Kidney capillary endothelial cell (primary cell): ENCODE data around the gene MAP7D1.

Experiments
- DNase-seq: peaks from one replicate; pipeline ENCODE4 v3.0.0-alpha.2; 2018; ENCODE audit warnings: low spot score

The MAP7D1 gene

DNA sequence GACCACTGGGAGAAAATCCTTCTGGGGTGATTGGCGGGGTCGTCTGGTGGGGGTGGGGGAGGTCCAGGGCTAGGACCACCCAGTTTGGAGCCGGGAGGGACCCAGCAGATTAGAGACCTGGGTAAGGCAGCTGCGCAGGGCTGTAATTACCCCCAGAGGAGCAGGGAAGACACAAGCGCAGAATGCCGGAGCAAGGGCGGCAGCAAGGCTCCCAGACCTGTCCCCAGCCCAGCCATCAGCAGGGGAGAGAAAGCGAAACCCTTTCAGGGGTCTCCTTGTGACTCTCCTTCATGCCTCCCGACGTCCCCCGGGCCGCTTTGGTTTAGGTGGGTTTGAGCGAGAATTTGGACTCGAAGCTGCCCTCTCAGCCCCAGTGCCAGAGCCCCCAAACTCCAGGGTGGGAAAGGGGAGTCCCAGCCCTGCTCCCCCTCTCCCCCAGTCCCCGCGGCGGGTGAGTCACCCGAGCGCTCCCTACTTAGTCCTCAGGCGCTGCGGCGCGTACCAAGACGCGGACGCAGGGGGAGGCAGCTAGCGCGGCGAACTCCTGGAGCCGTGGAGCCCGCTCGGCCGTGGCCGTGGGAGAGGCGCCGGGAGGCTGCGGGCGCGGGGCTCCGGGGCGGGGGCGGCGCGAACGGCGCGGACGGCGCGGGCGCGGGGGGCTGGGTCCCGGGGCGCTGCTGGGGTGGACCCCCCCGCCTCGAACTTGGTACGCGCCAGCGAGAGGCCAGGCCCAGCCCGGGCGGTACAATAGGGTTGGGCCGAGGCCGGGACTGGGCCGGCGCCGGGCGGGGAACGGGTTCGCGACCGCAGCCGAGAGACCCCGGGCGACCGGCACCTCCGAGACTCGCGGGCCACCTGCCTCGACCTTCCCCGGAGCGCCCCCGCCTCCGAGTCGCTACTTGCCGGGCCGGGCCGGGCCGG, at the start of gene MAP7D1:
MAP7D1 (plus strand) TSS at position 753 of the 921 bp plus-strand sequence. CDS start 258 bp downstream, outside the sequence.
- no peak for DNase-seq

DNA sequence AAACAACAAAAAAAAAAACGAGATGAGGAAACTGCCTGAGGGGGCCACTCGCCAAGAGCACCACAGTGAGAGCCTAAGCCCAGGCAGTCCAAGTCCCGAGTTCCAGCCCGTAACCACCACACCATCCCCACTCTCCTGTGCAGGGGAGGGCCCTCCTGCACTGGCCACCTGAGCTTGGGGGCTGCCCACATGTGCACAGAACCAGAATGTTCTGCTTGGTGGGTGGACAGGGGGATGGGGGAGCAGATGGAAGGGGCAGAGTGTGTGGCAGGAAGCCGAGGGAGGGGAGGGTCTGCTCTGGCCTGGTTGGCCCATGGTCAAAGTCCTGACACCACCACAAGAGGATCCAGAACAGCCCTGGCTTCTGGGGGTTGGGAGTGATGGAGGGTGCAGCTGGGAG, 49.7 kb upstream of the MAP7D1 start:
- DNase-seq, result no peak

DNA sequence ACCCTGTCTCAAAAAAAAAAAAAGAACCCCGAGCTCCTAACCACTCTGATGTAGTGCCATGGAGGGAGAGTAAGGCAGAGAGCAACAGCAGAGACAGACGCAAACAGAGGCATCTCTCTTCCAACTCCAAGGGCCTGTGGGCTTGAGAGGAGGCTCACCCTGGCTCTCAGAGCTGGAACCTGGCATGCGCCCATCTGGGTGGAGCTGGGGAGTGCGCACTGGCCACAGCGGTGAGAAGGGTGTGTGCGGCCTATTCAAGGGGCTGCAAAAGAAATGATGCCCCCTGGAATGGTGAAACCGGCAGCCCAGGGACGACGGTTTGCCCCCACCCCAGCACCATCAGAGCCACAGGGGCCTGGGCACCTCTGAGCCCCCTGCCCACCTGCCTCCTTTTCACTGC, 48.6 kb upstream of the MAP7D1 start:
- no peak for DNase-seq

DNA sequence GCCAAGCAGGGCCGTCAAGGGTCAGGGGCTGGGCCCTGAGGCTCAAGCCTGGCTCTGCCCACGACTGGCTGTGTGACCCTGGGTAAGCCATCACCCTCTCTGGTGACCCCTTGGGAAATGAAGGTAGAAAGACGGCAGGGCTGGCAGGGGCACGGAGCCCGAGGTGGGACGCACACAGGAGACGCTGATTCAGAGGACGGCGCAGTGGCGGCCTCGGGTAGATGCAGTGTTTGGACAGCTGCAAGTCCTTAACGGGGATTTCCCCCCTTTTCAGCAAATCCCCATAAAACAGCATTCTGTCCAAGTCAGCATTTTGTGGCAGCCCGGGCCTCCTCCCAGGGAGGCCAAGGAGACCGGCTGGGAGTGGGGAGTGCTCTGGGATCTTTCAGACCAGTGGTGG, 47.6 kb upstream of the MAP7D1 start:
- no peak for DNase-seq

DNA sequence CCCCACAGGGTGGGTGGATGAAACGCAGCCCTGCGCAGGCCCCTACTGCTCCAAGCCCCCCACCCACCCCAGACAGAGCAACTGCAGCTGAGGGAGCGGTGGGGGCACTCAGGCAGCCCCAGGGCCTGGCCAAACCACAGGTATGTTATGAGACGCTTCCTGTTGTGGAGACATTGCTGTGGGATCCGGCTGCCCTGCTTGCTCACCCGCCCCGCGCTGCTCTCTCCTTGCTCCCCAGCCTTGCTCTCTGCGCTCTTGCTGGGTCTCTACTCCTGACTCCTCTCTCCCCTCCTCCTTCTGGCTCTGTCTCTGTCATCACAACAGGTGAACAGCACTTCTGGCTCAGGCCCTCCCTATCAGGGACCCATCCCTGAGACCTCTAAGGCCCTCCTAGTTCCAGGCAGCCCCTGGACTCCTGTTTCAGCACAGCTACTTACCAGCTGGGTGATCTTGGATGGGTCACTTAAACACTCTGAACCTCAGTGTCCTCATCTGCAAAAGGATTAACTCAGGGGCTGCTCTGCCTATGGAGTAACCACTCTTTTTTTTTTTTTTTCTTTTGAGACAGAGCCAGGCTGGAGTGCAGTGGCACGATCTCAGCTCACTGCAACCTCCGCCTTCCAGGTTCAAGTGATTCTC, 46.8 kb upstream of the MAP7D1 start:
- DNase-seq, result no peak

DNA sequence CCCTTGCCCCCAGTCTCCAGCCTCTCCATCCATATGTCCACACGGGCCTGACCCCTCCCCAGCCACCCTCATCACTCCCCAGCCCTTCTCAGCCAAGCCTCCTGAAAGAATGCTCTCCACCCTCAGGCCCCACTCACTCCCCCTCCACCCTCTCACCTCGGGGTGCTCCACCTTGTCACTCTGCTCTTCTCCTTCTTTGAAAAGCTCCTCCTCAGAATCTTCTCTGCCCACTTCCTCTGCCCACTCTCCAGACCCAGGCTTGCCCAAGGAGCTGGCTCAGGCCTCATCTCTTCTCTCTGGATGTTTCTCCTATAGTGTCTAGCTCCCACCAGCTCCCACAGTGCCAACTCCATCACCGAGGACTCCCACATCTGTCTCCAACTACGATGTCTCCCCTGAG, 44.8 kb upstream of the MAP7D1 start:
- no peak for DNase-seq

DNA sequence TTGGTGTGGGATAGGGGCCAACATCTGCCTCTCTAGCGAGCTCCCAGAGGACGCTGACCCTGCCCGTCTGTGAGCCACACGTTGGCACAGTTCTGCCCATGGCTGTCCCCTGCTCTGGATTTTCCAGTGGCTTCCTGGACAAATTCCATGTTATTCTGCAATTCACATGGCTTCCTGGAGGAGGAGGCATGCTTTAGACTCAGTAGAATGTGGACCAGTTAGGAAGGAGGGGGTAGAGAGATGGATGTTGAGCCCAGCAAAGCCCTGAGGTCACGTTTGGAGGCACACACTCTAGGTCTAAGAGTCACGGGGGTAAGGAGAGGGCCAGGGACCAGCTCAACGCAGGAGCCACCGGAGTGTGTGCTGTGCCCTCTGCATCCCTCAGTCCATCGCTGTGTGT, 43.1 kb upstream of the MAP7D1 start:
- no peak for DNase-seq

DNA sequence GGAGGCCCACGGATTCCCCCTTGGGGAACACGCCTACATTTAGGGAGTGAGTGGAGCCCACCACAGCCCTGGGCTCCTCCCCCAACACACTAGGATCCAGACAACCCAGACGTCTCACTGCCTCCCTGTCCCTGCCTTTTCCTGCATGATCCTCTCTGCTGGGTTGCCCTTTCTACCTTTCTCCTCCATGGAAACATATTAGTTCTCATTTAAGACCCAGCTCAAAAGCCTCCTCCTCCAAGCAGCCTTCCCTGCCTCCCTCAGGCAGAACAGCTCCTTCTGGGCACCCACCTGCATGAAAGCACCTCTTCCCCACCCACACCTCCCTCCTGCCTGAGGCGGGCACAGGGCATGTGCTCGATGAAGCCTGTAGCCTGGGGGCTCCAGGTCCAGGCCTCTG, 41.6 kb upstream of the MAP7D1 start:
- no peak for DNase-seq

DNA sequence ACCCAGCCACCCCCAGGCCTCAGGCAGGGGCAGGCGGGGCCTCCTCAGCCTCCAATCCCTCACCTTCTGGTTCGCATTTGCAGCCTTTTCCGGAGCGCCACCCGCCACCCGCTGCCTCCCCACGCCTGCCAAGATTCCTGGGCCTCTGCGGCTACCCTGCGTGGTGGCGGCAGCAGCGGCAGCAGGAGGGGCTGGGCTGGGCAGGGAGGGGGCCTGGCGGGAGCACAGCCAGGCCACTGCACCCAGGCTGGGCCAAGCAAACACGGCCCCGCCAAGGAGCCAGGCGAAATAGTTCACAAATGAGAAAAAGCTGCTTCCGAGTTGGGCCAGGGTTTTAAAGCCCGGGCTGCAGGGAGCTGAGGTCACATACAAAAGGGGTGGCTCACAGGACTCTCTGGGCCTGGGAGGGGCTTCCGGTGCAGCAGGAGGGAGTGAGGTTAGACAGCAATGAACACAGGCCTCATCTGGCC, 40.7 kb upstream of the MAP7D1 start:
- no peak for DNase-seq

DNA sequence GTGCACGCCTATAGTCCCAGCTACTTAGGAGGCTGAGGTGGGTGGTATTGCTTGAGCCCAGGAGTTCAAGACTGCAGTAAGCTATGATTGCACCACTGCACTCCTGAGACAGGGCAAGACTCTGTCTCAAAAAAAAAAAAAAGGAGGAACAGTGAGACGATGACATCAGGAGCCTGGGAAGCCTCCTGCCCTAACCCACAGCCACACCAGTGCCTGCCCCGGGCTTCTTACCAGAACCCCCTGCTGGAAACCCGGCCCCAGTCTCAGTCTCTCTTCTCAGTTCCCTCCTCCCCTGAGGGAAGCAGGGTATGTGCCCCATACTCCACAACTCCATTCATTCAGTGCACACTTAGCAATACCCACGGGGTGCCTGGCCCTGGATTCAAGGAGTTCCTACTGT, 40.0 kb upstream of the MAP7D1 start:
- no peak for DNase-seq

DNA sequence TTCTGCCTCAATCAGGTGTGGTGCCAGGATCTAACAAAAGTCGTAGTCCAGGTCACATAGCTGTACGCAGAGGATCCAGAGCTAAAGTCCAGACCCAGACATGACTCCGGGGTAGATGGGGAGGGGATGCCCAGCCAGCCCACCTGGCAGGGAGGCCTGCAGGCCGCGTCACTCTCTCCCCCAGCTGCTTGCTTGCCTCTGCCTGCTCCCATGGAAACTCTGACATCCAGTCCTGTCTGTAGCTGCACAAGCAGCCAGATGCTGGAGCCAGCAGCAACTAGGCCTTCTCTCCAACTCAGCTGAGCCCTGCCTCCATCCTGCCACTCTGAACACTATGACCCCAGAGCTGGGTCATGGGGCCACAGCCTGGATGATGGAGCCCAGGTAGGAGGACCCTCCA, 39.1 kb upstream of the MAP7D1 start:
- DNase-seq, result no peak

DNA sequence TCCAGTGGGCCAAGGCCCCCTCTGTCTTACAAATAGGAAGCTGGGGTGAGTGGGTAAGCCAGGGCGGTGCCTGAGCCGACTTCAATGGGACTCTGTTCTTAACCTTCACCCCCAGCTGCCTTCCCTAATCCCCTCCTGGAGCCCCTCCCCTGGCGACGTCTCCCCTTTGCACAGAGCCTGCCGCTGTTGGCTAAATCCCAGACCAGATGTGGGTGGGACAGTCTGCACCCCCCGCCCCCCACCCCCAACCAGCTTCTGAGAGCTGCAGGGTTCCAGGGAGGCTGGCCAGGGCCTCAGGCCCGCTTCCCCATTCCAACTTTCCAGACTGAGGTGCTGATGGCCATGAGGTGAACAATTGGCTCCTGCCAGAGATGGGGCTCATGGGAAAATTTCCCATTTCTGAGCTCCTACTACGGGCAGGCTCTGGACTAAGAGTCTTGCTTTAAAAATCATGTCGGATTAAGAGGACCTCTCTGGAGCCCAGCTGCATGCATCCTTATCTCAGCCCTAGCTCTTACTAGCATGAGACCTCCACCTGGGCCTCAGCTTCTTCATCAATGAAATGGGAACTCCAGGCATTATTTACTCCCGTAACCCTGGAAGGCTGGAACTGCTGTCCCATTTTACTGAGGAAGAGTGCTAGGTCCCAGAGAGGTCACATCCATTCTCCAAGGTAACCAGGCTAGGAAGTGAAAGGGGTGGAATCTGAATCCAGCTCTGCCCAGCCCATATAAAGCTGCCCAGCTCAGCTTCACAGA, 37.3 kb upstream of the MAP7D1 start:
- no peak for DNase-seq

DNA sequence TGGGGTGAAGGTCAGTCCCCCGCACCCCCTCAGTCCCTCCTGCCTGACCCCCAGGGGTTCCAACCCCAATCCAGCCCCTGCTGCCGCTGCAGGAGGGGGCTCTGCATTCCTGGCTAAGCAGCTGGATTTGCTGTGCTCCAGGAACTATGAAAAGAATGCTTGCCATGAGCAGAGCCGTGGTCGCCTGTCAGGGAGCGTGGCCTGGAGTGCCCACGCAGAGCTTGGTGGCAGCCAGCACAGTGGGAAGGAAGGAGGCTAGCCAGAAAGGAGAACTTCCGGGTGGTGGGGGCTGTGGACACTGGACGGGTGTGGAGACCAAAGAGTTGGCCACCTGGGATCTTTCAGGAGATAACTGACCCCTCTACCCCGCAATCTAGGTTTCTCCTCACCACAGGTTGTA, 36.5 kb upstream of the MAP7D1 start:
- DNase-seq, result no peak

DNA sequence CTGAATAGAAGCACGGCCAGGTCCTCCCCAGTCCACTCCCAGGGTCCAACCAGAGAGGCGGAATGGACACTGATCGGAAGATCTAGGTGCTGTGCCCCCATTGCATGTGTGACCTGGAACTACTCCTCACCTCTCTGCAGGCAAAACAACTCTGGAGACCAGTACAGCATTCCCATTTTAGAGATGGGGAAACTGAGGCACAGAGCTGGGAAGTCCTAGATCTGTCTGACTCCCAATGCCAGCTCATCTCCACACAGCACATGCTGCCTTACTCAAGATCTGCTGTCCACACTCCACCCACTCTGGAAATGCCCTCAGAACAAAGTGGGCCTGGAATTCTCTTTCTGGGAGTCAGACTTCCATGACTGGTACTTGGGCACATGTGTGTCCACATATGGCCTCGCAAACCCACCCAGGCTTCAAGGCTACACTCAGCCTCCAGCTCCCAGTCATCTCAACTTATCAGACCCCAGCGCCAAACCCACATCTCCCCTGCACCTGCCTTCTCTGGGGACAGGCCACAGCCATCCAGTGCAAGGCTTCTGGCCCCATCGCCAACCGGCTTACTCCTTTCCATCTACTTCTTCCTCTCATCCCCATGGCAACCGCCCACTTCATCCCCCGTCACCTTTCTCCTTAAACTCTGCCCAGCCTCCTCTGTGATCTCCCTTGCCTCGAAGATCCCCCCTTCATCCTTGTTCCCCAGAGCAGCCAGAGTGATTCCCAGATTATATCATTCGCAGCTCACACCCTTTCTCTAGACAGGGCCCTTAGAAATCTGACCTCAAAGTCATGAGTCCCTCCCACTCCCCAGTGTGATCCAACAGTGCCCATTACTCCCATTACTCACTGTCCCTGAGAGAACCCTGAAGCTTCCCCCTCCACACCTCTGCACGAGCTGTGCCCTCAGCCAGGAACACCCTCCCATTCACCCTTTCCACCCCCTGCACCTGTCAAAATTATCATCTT, 33.6 kb upstream of the MAP7D1 start:
- DNase-seq, result no peak

DNA sequence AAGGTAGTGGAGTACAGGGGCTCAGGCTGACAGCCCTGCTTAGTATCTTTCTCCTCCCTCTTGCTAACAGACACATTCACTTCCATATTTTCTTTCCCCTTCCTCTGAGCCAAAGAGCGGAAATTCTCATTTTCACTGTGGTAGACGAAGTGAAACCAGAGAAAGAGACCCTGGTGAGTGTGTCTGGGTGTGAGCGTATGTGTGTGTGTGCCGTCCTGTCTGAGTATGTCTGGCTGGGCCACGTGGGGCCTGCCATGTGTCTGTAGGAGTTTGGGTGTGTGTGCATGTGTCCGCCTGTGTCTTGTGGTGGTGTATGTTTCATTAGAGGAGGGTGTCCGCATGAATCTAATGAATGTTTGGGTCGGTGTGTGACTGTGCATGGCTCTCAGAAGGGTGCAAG, 32.6 kb upstream of the MAP7D1 start:
- DNase-seq, result no peak

DNA sequence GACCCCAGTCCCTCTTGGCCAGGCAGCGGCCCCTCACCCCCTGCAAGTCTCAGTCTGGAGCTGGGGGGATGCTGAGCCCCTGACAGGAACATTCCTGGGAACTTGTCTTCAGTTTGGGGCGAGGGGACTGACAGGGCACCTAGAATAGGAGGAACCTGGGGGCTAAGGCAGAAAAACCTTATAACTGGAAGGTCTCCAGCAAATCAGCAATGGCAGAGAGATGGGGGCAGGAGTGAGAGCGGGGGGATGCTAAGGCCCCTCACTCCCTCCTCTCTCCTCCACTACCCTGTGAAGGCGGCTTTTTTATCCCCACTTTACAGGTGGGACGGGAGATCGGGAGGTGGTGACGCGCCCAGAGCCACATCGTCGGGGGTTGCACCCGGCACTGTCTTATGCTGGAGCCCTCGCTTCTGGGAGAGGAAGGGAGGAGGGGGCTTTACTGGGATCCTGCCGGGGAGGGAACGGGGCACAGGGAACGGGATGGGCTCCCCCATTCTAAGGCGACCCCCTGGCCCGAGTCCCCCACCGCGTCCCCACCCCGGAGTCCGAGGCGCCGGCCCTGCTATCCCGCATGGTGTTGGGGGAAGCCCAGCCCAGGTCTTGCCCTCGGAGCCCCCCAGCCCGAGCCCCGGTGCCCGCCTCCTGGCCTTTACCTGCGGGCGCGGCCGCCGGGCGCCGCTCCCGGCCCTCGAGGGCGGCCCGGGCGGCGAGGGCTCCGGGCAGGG, 31.4 kb upstream of the MAP7D1 start:
- no peak for DNase-seq

DNA sequence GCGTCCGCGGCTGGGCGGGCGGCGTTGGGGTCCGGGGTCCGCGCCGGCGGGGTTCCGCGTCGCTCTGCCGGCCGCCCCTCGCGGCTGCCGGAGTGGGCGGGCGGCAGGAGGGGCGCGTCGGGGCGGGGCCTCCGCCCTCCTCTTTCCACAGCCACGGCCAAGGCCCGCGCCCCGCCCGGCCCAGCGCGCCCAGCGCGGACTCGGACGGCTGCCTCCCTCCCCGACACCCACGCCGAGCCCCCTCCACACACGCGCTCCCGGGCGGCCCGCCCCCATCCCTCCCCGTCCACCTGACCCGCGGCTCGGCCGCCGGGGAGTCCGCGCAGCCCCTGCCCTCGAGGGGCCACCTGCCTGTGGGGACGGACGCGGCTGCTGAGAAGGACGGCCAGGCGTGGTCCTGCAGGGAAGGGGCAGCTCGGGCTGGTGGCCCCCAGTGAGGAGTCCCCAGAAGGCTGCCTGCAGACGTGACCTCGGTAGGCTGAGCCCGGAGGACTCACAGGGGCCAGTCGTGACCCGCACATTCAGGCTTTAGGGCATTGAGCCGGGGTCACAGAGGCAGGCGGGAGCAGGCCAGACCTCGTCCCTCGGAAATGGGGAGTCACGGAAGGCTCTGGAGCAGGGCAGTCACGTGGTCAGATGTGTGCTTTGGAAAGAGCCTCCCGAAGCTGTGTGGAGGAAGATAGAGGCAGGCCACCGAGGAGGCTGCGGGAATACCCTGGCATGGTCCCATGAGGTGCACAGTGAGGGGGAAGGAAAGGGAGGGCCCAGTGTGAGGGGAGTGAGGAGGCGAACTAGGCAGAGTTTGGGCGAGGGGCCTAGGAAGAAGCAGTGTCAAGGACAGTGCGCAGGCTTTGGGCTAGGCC, 30.6 kb upstream of the MAP7D1 start, which contains the start of gene COL8A2:
COL8A2 (minus strand) TSS at position 94 of the 863 bp plus-strand sequence. CDS start 24,980 bp downstream, outside the sequence.
- no peak for DNase-seq

DNA sequence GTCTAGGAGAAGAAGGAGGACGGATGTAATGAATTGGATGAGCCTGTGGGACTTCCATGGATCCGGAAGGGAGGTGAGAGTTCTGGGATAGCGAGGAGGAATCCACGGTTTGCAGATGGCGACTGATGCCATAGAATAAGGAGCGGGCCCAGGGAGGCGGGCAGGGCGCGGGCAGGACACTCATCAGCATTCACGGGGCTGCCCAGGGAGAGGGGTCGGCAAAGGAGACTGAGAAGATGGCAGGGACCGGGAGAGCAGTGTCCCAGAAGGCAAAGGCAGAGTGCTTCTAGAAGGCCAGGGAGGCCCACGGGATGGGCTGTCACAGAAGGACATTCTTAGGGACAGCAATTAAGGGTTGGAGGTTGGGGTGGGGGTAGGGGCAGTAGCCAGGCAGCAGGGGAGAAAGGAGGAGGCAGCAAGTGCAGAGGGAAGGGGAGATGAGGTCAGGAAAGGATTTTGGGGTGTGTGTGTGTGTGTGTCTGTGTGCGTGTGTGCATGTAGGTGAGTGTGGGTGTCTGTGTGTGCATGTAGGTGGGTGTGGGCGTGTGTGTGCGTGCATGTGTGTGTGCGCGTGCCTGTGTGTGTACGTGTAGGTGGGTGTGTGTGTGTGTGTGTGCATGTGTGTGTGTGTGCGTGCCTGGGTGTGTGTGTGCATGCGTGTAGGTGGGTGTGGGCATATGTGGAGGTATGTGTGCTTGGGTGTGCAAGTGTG, 29.8 kb upstream of the MAP7D1 start:
- DNase-seq, result no peak
